MCF 10A (cell line): ENCODE results near the gene FRMPD4. TPM values are rescaled to one million over a fixed set of nuclear protein-coding genes. Genes with fewer than 3 reads are reported as not detected.
A peak's percentile ranks its signal among the peaks of the same experiment; 100 is the strongest.

Experiments
- BruUV-seq: library from RNA; stranded (reverse); fragments of 400-500 nt; replicated peaks from 2 replicates; lab custom pipeline; 2021; lab: Mats Ljungman, UMichigan
- CTCF ChIA-PET: fragments of 300-600 bp; sonication (Branson Sonifier 250); formaldehyde crosslinking; extraction: SDS; loops from one replicate; lab custom pipeline; 2021; ENCODE audit warnings: antibody characterized with exemption, inconsistent platforms; lab: Yijun Ruan, JAX
- POLR2A ChIA-PET: fragments of 300-600, 350-650 bp; sonication (Branson Sonifier 250); formaldehyde crosslinking; extraction: SDS; loops from one replicate; lab custom pipeline; 2020; ENCODE audit warnings: antibody characterized with exemption, inconsistent platforms; lab: Yijun Ruan, JAX
- DNase-seq: peaks from one replicate; pipeline ENCODE4 v3.0.0-alpha.2; 2018; ENCODE audit not compliant: unreplicated experiment
- H3K27ac Mint-ChIP-seq: one replicate; pipeline ENCODE4 v1.8.0; 2022; ENCODE audit warnings: mild to moderate bottlenecking, low read depth, mixed read lengths; ENCODE audit not compliant: unreplicated experiment
- H3K27me3 Mint-ChIP-seq: one replicate; pipeline ENCODE4 v1.8.0; 2022; ENCODE audit warnings: mixed read lengths; ENCODE audit not compliant: insufficient read depth, unreplicated experiment
- H3K36me3 Mint-ChIP-seq: one replicate; pipeline ENCODE4 v1.8.0; 2022; ENCODE audit warnings: mild to moderate bottlenecking, moderate library complexity, mixed read lengths; ENCODE audit not compliant: insufficient read depth, unreplicated experiment
- H3K4me1 Mint-ChIP-seq: one replicate; pipeline ENCODE4 v1.8.0; 2022; ENCODE audit warnings: mixed read lengths; ENCODE audit not compliant: insufficient read depth, unreplicated experiment
- H3K4me3 Mint-ChIP-seq: one replicate; pipeline ENCODE4 v1.8.0; 2022; ENCODE audit warnings: mild to moderate bottlenecking, moderate library complexity, mixed read lengths; ENCODE audit not compliant: unreplicated experiment
- H3K9me3 Mint-ChIP-seq: one replicate; pipeline ENCODE4 v1.8.0; 2022; ENCODE audit warnings: mixed read lengths; ENCODE audit not compliant: unreplicated experiment
- intact Hi-C: fragments of 100-400 bp; cut with micrococcal nuclease; formaldehyde crosslinking; loops from 2 replicates; pipeline ENCODE4 v1.14.1; 2022
- total RNA-seq: library from RNA; stranded (reverse); gene quantifications from 2 replicates; pipeline ENCODE4 v1.2.3, GENCODE V29; 2022
- TF ChIP-seq, protein P1 (sequence below): fragments of 200-600 bp; IDR thresholded peaks from one replicate; pipeline ENCODE4 v1.8.0; 2022; ENCODE audit warnings: antibody characterized with exemption, mild to moderate bottlenecking; ENCODE audit not compliant: unreplicated experiment

FRMPD4 gene
- total RNA-seq, 1 experiment from 2014 or later, result not detected

DNA sequence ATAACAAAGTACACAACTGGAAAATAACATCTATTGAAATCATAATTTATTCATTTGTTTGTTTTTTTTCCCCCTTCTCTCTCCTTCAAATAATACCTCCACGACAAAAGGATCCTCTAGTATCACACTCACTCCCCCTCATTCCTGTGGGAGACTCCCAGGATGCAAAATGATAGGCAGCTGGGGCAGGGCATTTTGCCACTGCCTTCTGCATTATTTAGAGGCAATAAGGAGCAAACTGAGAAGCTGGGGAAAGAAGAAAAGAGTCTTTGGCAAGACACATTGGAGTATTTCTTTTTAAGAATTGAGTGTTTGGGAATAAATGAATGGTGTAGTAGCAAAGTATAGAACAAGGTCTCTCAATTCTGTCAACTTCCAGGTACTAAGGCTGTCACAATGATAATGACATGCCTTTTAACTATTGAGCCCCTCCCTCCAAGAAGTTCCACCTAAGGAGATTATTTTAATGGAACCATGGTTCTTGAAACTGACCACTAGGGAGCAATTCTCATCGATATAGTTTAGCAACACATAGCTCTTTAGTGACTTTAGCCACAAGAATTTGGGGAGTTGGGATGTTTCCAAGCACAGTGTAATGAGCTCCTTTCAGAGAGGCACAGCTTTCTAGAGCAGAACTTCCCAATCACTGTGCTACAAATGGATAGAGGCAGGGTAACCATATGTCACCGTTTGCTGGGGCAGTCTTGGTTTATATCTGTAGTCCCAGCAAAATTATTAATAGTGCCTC is 303.3 kb downstream of the FRMPD4 start:
- intact Hi-C loops, result loop anchor here (10.0 kb wide), 3 partner anchors 123 to 657 kb away; no protein-coding TSS in a partner anchor
- DNase-seq, result peak; percentile 78
- Mint-ChIP-seq H3K27ac (peak overlapping the region; percentile 24), H3K4me1 (peaks cover 16% of the 10 kb centered on the region), H3K36me3 (no peaks in the 10 kb centered on the region), H3K9me3 (no peaks in the 10 kb centered on the region), H3K4me3 (no peak overlapping the region), H3K27me3 (no peaks in the 10 kb centered on the region)
- no TSS peak for BruUV-seq
- CTCF ChIA-PET, result interaction anchor here (0.6 kb wide), 2 partner anchors 13 to 1732 kb away, joined by 3 read pairs; no protein-coding TSS in a partner anchor
- POLR2A ChIA-PET, result interaction anchor here (1.1 kb wide), 1 partner anchor 12 kb away, joined by 4 read pairs; no protein-coding TSS in a partner anchor
- TF ChIP-seq, protein P1, sequence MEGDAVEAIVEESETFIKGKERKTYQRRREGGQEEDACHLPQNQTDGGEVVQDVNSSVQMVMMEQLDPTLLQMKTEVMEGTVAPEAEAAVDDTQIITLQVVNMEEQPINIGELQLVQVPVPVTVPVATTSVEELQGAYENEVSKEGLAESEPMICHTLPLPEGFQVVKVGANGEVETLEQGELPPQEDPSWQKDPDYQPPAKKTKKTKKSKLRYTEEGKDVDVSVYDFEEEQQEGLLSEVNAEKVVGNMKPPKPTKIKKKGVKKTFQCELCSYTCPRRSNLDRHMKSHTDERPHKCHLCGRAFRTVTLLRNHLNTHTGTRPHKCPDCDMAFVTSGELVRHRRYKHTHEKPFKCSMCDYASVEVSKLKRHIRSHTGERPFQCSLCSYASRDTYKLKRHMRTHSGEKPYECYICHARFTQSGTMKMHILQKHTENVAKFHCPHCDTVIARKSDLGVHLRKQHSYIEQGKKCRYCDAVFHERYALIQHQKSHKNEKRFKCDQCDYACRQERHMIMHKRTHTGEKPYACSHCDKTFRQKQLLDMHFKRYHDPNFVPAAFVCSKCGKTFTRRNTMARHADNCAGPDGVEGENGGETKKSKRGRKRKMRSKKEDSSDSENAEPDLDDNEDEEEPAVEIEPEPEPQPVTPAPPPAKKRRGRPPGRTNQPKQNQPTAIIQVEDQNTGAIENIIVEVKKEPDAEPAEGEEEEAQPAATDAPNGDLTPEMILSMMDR, result no peak

DNA sequence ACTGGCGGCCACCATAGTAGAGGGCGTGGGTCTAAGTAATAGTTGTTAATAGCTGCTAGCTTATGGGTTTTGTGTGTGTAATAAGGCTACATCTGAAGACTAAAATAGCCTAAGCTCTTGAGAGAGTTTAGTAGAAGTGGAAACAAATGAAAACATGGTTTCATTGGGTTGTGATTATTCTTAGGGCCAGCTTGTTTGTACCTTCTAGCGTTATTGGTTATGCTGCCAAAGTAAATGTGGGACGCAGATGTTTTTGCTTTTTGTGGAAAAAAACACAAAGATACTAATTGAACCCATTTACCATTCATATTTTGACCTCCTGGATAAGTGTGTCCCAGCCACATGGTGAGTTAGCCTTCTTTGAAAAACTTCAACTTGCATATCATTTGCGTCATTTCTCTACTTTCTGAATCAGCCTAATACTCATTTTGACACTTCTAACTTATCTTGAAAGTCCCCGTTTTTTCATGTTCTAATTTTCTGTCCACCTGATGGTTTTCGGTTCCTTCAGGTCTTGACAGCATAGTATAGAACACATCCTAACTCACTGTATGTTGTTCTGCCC is 305.3 kb downstream of the FRMPD4 start:
- no peak for DNase-seq
- BruUV-seq, result no TSS peak
- peaks cover 31% of the 10 kb centered on the region for H3K4me1 Mint-ChIP-seq
- no peaks in the 10 kb centered on the region for H3K27me3 Mint-ChIP-seq
- ChIA-PET POLR2A (interaction anchor here (0.7 kb wide), 2 partner anchors 169 to 840 kb away, joined by 4 read pairs; no protein-coding TSS in a partner anchor), CTCF (interaction anchor here (0.6 to 0.8 kb wide), 3 partner anchors 24 to 316 kb away, joined by 4 to 5 read pairs (median 4); no protein-coding TSS in a partner anchor)
- no peak overlapping the region for H3K4me3 Mint-ChIP-seq
- TF ChIP-seq, protein P1, result no peak
- H3K36me3 Mint-ChIP-seq, result no peaks in the 10 kb centered on the region
- H3K9me3 Mint-ChIP-seq, result no peaks in the 10 kb centered on the region
- intact Hi-C loops, result loop anchor here (10.0 kb wide), 3 partner anchors 121 to 659 kb away; no protein-coding TSS in a partner anchor
- H3K27ac Mint-ChIP-seq, result no peak overlapping the region

DNA sequence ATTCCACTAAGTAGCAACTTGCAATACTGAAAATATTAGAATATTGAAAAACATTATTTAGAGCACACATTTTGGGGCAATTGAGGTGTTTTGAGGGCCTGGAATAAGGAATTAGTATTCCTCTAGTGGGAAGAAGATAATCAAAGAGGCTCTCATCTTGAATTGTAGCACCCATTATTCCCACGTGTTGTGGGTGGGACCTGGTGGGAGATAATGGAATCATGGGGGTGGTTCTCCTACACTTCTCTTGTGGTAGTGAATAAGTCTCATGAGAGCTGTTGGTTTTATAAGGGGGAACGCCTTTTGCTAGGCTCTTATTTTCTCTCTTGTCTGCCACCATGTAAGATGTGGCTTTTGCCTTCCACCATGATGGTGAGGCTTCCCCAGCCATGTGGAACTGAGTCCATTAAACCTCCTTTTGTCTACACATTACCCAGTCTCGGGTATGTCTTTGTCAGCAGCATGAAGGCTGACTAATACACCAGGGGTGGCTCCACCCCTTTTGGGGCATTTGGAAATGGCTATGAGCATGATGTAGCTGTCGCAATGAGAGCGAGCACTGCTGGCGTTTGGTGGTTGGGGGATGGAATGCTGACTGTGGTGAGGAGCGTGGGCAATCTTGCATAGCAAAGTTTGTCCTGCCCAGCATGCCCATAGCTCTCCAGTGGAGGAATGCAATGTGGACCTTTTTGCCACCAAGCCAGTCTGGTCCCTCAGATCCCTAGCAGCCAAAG is 308.2 kb downstream of the FRMPD4 start:
- intact Hi-C loops, result loop anchor here (1.0 to 10.0 kb wide), 5 partner anchors 118 to 662 kb away; no protein-coding TSS in a partner anchor
- H3K4me1 Mint-ChIP-seq, result peaks cover 26% of the 10 kb centered on the region
- no peaks in the 10 kb centered on the region for H3K36me3 Mint-ChIP-seq
- H3K4me3 Mint-ChIP-seq, result no peak overlapping the region
- no peaks in the 10 kb centered on the region for H3K27me3 Mint-ChIP-seq
- TF ChIP-seq, protein P1, result no peak
- peak; percentile 87 for DNase-seq
- CTCF ChIA-PET, result interaction anchor here (0.7 kb wide), 1 partner anchor 154 kb away, joined by 4 read pairs; no protein-coding TSS in a partner anchor
- peak overlapping the region; percentile 92 for H3K27ac Mint-ChIP-seq
- no peaks in the 10 kb centered on the region for H3K9me3 Mint-ChIP-seq
- no TSS peak for BruUV-seq
- POLR2A ChIA-PET, result interaction anchor here (1.0 kb wide), 1 partner anchor 86 kb away, joined by 3 read pairs; no protein-coding TSS in a partner anchor
